Stimulated activated CD8-positive, alpha-beta memory T cell treated with anti-CD3 and anti-CD28 coated beads, Interleukin-4, amount 100 ng/mL, for 4 hours (primary cell): Measurements from ENCODE around the gene OSBP2.

Experiments used
- DNase-seq, 2 donors: peaks; one replicate each; pipeline ENCODE4 v3.0.0-alpha.2; 2020; ENCODE audit warnings: low read depth in 2 of 2, low spot score in 1 of 2

Gene OSBP2

GRCh38 chr22:30878516-30879414 lies 184.1 kb downstream of the OSBP2 start:
- no peak for DNase-seq

- DNase-seq = no peak
Measured at GRCh38 chr22:30879415-30879797, 184.7 kb downstream of the OSBP2 start.

DNA sequence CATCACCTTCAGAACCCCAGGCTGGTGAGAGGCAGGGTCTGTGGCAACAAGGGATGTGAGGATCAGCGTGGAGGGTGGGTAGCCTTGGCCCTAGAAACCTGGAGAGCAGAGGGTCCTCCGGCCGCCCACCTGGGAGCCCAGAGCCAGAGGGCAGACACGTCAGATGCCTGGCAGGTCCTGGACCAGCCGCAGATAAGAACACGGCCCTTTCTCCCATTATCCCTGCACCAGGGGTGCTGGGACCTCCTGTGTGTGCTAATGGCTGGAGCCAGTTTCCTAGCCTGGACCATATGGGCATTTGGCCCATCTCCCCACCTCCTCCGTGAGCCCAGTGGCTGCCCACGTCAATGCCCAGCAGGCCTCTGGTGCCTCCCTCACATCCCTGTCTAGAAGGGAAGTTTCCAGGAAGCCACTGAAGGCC lies 185.5 kb downstream of the OSBP2 start:
- DNase-seq = no peak

DNA sequence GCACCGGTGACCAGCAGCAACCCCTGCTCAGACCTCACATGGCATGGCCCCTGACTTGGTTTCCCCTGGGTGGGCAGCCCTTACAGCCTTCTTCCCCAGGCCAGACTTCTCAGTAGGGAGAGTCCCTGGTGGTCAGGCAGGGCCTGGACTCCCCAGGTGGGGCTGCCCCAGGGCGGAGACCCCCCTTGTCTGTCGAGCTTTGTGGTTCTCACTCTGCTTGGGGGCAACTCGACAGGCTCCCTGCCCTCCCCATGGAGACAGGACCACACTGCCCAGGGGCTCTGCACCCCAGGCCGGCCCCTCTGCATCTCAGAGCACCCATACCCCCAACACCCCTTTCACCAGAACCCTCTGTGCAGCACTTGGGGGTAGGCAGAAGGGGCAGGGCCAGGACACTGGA lies 186.2 kb downstream of the OSBP2 start:
- no peak for DNase-seq

DNA sequence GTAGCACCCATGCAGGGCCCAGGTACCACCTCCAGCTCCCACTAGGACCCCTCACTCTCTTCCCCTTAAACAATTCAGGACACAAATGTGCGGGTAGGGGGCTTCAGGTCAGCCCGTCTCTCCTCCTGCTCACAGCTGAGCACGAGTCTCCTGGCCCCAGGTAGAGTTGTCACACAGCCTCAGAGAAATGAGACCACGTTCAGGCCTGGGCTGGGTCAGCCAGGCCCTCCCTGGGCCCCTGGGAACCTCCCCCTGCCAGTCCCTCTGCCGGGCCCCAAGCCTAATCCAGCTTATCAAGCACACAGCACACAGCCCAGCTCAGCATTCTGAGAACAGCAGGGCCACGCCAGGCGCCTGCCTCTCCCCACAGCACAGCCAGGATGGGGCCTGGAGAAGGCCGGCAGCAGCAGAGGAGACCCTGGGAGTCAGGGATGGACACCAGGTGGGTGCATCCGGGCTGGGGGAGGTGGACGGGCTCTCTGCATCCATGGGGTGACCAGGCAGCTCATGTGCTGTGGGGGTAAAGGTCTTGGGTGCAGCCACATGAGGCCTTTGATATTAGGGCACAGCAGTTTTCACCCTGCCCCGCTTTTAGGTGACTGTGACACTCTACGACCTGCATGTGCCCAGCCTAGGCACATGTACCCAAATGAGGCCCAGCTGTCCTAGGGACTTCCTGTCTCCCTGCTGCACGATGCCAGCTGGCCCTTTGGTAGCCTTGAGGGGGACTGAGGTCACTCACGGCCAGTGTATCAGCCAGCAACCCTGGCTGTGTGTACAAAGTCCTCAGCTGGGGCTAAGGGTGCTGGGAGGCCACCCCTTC lies 186.9 kb downstream of the OSBP2 start:
- no peak for DNase-seq

- DNase-seq = no peak
Measured at GRCh38 chr22:30882184-30882717, 187.6 kb downstream of the OSBP2 start.

DNA sequence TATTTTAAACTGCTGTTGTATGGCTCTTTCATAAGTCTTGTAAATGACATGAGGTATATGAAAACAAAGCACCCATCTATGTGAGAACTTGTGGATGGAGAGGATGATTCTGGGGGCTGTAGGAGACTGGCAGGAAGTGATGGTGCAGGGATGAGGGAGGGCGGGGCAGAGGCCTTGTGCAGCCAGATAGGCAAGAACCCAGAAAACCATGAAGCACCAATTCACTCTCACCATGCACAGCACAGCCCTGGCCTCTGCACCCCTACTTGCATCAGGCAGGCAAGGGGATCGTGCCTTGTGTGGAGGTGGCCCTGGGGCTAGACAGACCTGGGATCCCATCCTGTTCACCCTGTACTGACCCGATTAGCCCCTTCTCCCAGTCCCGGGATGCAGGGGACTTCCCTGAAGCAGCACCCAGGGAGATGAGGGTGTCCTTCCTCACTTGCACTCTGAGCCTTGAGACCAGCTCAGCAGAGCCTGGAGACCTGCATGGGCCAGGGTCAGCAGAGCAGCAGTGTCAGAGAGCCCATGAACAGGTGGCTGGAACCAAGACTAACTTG lies 188.4 kb downstream of the OSBP2 start:
- DNase-seq = no peak

- no peak for DNase-seq
Measured at GRCh38 chr22:30883586-30884145, 189.0 kb downstream of the OSBP2 start.

DNA sequence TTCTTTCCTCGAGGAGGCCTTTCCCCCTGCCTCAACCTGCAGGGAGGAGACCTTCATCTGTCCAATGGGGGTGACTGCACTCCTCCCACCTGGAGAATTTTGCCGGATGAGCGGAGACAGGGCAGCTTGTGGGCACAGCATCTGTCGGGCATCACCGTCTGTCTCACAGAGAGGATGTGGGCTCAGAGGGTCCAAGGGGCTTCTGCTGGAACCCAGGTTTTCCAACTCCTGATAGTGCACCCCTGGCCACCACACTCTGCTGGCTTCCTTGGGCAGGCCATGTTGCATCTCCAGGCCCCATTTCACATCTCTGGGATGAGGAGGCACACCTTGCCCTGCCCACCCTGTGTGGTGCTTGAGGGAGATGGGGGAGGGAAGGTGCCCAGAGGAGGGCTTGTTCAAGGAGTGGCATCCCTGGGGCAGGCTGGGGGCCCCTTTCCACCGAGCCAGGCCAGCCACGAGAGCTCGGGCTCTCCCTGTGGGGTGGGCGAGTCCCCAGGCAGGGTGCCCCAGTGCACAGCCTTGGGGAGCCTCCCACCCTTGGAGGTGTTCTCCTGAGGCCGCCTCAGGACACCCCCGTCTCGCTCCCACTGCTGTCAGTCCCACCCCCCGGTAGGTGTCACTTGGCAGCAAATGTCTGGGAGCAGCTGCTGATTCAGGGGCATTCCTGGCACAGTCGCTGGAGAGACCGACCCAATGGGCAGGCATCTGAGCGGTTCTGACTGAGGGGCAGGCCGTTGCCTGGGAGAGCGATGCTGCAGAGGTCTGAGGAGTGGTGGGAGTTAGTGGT lies 189.7 kb downstream of the OSBP2 start:
- no peak for DNase-seq

DNA sequence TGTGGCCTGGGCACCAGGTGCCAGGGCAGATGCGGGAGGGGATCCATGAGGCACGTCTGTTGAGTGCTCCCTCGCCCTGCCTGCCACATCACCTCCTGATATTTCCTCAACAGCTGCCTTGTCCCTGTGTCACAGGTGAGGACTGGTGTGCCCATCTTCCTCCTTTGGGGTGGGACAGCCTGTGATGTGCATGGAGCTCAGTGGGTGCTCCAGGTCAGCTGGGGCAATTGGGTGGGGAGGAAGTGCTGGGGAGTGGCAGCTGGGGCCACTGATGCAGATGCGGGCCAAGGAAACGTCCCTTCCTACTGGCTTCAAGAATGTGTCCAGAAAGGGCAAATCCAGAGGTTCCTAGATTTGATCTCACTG lies 190.3 kb downstream of the OSBP2 start:
- DNase-seq = no peak

DNA sequence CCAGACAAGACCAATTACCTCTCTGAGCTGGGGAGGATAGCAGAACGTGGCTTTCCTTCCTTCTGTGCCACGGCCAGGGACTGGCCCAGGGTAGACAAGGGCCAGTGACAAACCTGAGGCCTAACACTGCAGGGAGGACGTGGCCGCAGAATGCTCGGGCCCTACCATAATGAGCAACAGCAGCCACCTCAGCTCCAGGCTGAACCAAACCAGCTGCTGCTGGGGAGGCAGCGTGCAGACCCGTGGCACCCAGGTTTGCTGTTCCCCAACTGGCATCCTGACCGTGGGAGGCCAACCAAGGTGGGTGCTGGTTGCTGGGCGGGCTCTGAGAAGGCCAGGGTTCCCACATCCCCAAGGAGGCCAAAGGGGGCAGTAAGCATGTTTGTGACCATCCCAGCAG lies 190.9 kb downstream of the OSBP2 start:
- no peak for DNase-seq

GRCh38 chr22:30887453-30887852 lies 192.8 kb downstream of the OSBP2 start:
- no peak for DNase-seq

- no peak for DNase-seq
Measured at GRCh38 chr22:30887861-30888260, 193.2 kb downstream of the OSBP2 start.

DNA sequence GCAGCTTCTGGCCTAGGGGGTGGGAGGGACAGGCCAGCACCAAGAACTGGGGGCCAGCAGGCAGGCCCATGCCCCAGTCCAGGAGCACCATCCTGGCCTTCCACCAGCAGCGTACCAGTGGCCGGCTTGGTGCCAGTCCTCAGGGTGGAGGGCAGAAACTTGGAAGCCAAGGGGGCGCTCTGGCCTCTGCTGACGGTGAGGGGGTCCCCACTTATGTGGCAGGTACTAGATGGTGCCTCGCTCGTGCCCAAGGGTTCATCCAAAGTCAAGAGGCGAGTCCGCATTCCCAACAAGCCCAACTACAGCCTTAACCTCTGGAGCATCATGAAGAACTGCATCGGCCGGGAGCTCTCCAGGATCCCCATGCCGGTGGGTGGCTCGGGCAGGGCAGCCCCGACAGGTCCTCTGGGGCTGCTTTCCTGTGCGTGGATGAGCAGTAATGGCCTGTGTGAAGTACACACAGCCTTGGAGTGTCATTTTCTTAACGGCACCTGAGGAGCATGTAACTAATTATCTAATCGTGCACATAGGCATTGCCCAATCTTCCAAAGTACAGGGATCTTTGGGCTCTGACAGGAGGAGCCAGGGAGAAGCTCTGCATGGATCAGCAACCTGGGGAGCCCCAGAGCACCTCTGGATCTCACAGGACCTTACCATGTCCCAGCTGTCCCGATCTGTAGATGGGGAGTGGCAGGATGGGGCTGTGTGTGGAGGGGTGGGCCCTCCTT lies 194.8 kb downstream of the OSBP2 start:
- DNase-seq = no peak

- DNase-seq = no peak
Measured at GRCh38 chr22:30889996-30890480, 195.4 kb downstream of the OSBP2 start.

DNA sequence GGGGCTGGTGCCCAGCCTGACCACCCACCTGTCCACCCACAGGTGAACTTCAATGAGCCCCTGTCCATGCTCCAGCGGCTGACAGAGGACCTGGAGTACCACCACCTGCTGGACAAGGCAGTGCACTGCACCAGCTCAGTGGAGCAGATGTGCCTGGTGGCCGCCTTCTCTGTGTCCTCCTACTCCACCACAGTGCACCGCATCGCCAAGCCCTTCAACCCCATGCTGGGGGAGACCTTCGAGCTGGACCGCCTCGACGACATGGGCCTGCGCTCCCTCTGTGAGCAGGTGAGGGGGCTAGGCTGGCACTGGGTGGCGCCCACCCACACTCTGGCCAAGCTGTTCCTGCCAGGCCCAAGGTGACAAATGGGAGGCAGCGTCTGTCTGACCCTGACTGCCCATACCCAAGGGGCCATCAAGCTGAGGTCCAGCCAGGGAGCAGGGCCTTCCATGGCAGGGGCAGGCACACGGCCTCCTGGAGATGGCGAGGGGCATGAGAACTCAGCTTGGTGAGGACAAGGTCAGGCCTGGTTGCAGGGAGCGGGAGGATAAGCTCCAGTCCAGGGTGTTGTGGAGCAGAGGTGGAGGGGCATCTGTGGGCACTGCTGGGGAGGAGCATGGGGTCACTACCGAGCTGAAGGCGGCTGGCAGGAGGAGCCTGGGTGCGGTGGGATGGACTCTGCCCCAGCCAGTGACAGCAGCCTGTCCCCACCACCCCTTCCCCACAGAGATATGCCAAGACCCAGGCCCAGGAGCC lies 196.2 kb downstream of the OSBP2 start:
- no peak for DNase-seq

GRCh38 chr22:30891443-30891755 lies 196.7 kb downstream of the OSBP2 start:
- DNase-seq = no peak

- DNase-seq = no peak
Measured at GRCh38 chr22:30891781-30892180, 197.1 kb downstream of the OSBP2 start.

- DNase-seq = no peak
Measured at GRCh38 chr22:30892286-30892685, 197.6 kb downstream of the OSBP2 start.
